HepG2 (cell line): Measurements from ENCODE around the gene RAC2.

Experiments
- CEBPZ ChIP-seq: IDR thresholded peaks from 2 replicates; pipeline ENCODE4 v1.6.1; 2012; ENCODE audit warnings: low read length, improper control_type of control experiment
- CTCF ChIP-seq: sonication (generic); formaldehyde crosslinking; IDR thresholded peaks from 2 replicates; pipeline ENCODE4 v1.5.0; 2020; ENCODE audit warnings: mild to moderate bottlenecking, missing genetic modification reagents, moderate library complexity
- EP300 ChIP-seq, 3 experiments: sonication (generic) in 1 of 3; formaldehyde crosslinking in 1 of 3; IDR thresholded peaks; 2 replicates each; pipeline versions ENCODE4 v1.5.1 to v1.6.1; 2011 to 2020; ENCODE audit warnings: low read depth in 2 of 3, low read length in 2 of 3, borderline replicate concordance in 1 of 3, improper control_type of control experiment in 1 of 3, mild to moderate bottlenecking in 1 of 3, missing genetic modification reagents in 1 of 3, moderate library complexity in 1 of 3
- KDM3A ChIP-seq: IDR thresholded peaks from 2 replicates; pipeline ENCODE4 v1.6.1; 2018; ENCODE audit warnings: low read depth, missing compliant biosample characterization
- MXI1 ChIP-seq: IDR thresholded peaks from 3 replicates; pipeline ENCODE4 v1.6.1; 2012; ENCODE audit warnings: low read depth, low read length, inconsistent platforms, borderline replicate concordance
- MZF1 ChIP-seq: sonication (generic); formaldehyde crosslinking; IDR thresholded peaks from 2 replicates; pipeline ENCODE4 v1.8.1; 2023; ENCODE audit warnings: mild to moderate bottlenecking, missing genetic modification reagents, borderline replicate concordance
- SNAPC5 ChIP-seq: sonication (generic); formaldehyde crosslinking; IDR thresholded peaks from 2 replicates; pipeline ENCODE4 v1.8.1; 2023; ENCODE audit warnings: mild to moderate bottlenecking, missing genetic modification reagents, borderline replicate concordance
- STAT6 ChIP-seq: sonication (generic); formaldehyde crosslinking; IDR thresholded peaks from 2 replicates; pipeline ENCODE4 v1.4.0; 2020; ENCODE audit warnings: missing genetic modification reagents, mild to moderate bottlenecking, borderline replicate concordance
- TAF1 ChIP-seq: sonication (generic); formaldehyde crosslinking; IDR thresholded peaks from 2 replicates; pipeline ENCODE4 v1.4.0; 2020; ENCODE audit warnings: missing genetic modification reagents
- ZNF136 ChIP-seq: sonication (generic); formaldehyde crosslinking; IDR thresholded peaks from 2 replicates; pipeline ENCODE4 v1.8.1; 2022; ENCODE audit warnings: low read depth, mild to moderate bottlenecking, moderate library complexity, missing genetic modification reagents
- ZNF333 ChIP-seq: sonication (generic); formaldehyde crosslinking; IDR thresholded peaks from 2 replicates; pipeline ENCODE4 v1.4.0; 2020; ENCODE audit warnings: mild to moderate bottlenecking, missing genetic modification reagents, borderline replicate concordance
- ZNF652 ChIP-seq: IDR thresholded peaks from 2 replicates; pipeline ENCODE4 v1.6.1; 2016; ENCODE audit warnings: low read depth, borderline replicate concordance

- no peak for TF ChIP-seq CTCF
- no peak for TF ChIP-seq CEBPZ
- TF ChIP-seq MXI1, result no peak
- no peak for TF ChIP-seq SNAPC5 (CRISPR knock-in tag)
- no peak for TF ChIP-seq ZNF652 (CRISPR knock-in tag)
- no peak for TF ChIP-seq TAF1 (CRISPR knock-in tag)
- no peak for TF ChIP-seq ZNF136 (CRISPR knock-in tag)
- TF ChIP-seq ZNF333 (CRISPR knock-in tag), result no peak
- TF ChIP-seq MZF1, result no peak
- no peak for TF ChIP-seq KDM3A (CRISPR knock-in tag)
- no peak for TF ChIP-seq STAT6 (CRISPR knock-in tag)
- no peak for TF ChIP-seq EP300 (IDR thresholded peaks at IDR 0.05; ENCODE audit: low read depth in 2 of 2, low read length in 2 of 2)
- TF ChIP-seq EP300 (CRISPR knock-in tag; IDR thresholded peaks at IDR 0.05; ENCODE audit: borderline replicate concordance), result no peak
Measured at GRCh38 chr22:37226514-37226913, 17.6 kb downstream of the RAC2 start.
